CD4-positive, alpha-beta T cell treated with Interleukin-6 for 4 hours (primary cell): Measurements from ENCODE around the gene ADCY5.

Experiments
- DNase-seq: peaks from one replicate; pipeline ENCODE4 v3.0.0-alpha.2; 2020; ENCODE audit warnings: mixed read lengths

ADCY5 gene

DNA sequence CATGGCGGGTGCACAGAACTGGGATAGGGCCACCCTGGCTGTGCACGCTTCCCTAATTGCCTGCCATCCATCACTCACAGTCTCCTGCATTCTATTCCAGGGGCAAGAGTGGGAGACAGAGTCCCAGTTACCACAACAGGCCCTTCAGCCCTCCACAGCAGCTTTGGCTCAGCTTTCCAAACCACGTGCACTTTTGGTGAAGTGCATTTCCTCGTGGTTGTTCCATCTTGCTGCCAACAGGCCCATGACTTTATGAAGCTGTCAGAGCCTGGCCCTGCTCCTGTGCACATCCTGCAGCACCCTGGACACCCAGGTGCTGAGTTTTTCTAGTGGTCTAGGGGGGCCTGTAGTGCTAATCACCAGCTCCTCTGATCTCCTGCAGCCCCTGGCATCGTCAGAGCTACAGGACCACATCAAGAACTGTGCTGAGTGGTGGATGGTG is 110.2 kb downstream of the ADCY5 start:
- no peak for DNase-seq

- no peak for DNase-seq
These were observed 110.8 kb downstream of the ADCY5 start for GRCh38 chr3:123337948-123338619.

- DNase-seq: no peak
These were observed 111.7 kb downstream of the ADCY5 start for GRCh38 chr3:123337226-123337625.

GRCh38 chr3:123336441-123336851 is 112.4 kb downstream of the ADCY5 start:
- no peak for DNase-seq

DNA sequence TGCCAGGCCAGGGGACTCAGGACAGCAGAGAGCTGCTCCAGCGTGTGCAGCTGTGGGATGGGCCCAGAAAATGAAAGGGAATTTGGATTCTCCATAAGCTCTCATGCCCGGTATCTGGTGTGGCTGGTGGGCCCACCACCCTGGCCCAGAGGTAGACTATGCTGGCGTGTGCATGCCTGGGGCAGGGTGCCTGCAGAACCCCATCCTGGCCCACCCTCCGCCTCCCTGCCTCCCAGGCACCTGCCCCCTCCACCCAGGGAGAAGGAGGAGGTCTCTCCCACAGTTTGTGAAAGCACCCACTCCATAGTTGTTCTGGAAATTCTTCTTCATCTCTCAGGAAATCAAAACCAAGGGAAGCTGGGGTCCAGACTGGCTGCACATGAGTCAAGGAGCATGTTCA is 112.9 kb downstream of the ADCY5 start:
- DNase-seq: no peak

DNA sequence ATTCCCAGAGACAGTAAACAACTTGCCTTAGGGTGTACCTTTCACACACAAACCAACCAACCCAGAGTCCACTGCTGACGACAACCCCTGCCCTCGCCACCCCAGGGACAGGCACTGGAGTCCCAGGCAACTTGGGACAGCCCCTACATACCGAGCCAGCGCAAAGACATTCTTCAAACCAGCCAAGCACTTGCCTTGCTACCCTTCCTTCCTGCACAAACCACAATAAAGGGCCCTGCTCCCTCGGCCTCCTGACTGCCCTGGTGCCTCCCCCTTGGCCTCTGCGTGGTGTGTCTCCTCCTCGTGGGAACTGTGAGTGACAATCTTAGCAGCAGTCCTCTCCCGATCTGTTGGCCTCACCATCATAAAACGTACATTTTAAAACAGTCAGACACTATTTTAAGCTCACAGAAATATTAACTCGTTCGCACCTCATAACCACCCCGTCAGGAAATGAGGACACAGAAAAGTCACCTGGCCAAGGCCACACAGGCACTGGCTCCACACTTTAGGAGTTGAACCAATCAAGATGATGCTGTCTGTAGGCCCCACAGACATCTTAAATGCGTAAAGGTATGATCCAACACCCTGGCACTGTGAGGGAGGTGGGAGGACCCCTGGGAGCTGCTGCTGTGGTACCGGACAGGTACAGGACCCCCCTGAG is 113.8 kb downstream of the ADCY5 start:
- no peak for DNase-seq

DNA sequence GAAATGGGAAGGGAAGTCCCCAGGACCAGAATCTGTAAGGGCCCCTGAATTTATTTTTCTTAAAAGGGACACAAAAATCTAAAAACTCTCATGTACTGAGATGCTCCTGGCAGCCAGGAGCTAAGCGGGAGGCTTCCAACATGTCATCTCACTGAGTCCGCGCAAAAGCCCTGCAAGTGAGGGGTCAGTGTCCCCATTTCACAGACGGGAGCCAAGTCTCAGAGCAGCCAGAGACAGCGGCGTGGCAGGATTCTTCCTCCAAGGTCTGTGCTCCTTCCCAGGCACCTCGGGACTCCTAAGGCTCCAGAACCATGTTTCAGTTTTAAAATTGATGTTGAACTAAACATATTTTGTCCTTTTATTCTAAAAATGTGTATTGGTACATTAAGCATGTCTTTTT is 114.8 kb downstream of the ADCY5 start:
- DNase-seq: no peak

DNA sequence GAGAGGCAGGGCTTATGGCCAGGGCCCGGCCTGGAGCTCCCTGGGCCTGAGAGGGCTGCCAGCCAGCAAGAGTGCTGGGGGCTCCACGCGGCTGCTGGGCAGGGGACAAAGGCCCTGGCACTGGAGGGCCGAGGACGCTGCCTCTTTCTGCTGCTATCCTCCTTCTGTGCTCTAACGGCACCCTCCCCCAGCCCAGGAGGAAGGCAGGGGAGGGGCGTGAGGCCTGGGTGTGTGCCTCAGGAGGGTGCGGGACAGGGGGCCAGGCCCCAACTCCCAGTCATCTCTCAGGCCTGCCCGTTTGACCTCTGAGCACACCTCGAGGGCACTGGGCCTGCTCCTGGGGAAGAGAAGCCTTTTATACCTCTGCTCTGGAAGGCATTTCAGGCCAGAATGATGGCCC is 115.5 kb downstream of the ADCY5 start:
- DNase-seq: no peak

DNA sequence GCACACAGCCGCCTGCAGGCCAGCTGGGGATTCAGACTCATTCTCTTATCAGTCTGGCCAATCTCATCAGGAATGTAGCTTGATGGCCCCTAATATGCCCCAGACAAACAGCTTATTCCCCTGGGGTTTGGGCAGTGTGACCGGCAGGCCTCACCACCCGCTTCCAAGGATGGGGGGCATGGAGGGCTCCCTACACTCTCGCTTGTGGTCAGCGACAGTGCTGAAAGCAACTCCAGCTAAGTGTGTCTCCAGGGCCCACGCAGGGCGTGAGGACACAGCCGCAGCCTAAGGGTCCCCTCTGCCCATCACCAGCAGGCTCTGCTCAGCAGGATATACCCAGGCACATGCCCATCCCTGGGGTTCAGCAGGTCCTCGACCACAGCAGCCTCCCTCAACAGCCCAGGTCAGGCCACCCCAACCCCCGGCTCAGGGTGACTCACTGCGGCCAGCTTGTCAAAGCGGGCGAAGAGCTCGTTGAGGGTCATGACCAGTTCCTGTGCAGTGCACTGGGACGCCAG is 116.7 kb downstream of the ADCY5 start:
- no peak for DNase-seq

GRCh38 chr3:123331651-123332050 is 117.2 kb downstream of the ADCY5 start:
- DNase-seq: no peak

DNA sequence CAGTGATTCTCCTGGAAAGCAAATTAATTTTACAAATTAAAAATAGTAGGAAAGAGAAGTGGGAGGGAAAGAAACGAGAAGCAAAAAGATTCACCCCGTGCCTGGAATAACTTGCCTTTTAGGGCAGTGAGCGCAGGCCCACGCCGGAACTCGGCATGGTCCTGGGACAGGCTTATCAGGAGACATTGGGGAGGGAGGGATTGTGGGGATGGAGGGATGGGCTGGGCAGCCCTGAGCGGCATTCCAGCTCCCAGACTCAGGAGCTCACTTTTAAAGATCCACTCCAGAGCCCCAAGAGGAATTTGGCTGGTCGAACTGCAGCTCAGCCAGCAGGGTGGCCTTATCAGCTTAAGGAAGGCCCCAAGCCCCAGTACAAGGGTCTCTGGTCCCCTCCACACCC is 117.9 kb downstream of the ADCY5 start:
- DNase-seq: no peak

DNA sequence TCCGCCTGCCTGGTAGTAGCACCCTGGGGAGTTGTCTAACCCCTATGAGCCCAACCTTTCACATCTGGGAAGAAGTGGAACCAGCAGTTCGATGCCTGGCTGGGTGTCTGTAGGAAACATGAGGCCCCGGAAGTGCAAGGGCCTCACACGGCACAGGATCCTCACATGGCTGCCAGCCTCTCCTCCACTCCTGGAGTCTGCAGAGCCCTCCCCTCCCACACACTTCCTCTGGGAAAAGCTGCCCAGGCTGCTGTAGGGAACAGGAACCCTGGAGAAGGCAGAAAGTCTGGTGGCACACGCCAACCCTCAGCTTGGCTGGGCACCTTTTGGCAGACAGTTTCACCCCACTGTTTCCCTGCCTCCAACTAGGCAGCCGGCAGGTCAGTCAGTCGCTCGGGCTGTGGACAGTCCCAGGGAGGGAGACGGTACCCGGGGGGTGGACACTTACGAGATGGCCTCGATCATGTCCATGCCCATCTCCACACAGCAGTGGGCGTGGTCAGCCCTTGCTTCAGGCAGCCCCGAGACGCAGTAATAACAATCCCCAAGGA is 118.4 kb downstream of the ADCY5 start:
- no peak for DNase-seq

DNA sequence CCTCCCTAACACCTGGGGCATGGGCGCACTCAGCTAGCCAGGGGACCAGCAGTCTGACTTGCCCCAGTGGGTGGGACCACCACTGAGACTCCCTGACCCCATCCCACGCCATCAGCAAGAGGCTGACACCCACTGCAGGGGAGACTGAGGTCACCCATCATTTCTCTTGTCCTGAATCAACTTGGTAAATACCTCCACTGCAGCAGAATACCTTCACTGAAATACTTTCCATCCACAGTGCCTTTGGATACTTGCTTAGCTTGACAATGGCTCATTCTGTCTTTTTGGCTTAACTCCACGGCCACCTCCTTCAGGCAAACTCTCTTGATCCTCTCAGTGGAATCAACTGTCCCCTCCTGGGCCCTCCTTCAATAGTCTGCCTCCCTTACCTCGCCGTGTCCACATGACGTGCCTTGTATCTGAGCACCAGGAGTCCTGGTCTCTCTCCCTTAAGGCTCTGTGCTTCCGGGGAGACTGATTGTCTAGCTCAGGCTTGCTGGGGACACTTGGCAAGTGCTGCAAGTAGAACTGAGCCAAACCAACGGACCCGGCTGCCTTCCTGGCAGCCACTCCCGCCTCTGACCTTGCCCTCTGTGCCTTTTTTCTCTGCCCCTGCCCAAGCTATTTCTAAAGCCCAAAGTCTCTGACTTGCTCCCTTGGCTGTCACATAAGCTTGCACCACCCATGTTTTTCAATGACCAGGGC is 119.1 kb downstream of the ADCY5 start:
- DNase-seq: no peak

DNA sequence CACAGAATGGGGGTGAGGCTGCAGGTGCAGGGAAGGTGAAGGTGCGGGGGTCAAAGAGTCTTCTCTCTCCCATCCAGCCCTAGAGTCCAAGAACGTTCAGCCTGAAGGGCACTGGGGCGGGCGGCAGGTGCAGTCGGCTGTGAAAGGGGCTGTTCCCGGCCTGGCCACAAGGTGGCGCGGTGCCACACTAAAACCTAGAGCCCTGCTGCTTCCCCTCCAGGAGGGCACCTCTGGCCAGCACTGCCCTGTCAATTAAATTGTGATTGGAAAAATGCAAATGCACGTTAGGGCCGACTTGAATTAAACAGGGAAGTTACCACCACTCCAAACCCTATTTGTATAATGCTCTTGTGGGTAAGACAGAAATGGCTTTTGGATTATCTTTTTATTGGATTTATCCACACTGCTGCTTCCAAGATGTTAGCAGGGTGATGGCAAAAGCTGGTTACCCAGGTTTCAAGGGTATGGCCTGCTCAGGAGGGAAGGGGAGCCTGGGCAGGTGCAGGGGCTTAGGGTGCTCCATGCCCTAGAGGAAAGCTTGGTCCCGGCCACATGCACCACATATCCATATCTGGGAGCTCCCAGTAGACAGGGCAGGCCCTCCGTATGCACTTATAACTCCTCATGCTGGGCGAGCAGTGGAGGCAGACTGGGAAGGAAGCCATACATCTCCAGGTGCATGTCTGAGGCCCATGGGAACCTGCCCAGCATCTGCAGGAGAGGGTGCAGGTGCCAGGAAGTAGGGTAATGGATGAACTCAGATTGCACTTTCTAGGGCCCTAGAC is 119.8 kb downstream of the ADCY5 start:
- peak; percentile 76 for DNase-seq

- no peak for DNase-seq
These were observed 120.7 kb downstream of the ADCY5 start for GRCh38 chr3:123327956-123328850.

DNA sequence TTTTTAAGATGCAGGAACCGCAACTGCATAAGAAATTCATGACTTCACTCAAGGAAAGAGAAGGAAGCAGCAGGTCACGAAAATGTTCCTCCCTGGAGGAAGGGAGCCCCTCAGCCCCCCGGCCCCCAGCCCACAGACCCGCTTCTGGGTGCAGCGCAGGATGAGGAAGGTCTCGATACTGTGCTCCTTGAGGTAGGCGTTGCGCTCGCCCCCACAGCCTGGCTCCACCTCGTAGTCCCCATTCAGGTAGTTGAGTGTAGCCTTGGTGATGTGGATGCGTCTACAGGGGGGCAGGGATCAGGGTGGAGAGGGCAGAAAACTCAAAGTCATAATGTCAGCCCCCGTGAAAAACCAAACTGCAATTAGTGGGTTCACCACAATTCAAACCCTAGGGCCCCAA is 121.4 kb downstream of the ADCY5 start:
- no peak for DNase-seq

- DNase-seq: no peak
These were observed 122.4 kb downstream of the ADCY5 start for GRCh38 chr3:123326531-123326930.

DNA sequence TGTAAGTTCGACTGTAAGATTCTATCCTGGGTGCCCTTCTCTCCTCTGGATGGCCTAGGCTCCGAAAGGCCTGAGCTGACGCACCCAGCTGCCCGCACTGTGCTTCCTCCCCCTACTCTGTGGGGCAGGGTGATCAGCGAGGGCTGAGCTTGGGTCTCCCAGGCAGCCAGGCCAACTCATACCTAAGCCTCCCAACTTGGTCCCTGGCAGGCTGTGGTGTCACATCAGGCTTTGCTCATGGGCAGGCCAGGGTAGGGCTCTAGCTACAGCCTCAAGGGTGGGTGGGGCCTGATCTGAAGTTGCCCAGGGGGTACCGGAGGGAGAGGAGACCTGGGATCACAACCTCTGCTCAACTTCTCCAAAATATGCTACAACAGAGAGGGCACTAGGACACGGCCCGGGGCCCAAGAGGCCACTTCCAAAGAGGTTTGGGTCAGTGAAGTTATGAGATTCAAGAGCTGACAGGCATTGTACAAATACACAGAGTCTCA is 123.1 kb downstream of the ADCY5 start:
- DNase-seq: no peak

GRCh38 chr3:123324880-123325765 is 123.8 kb downstream of the ADCY5 start:
- no peak for DNase-seq

GRCh38 chr3:123323781-123324180 is 125.1 kb downstream of the ADCY5 start:
- no peak for DNase-seq
